HG03095 (cell line): ENCODE data around the gene SATB2.

ENCODE experiments used
- ATAC-seq: cut with Tn5 transposase; IDR thresholded peaks from one replicate; pipeline ENCODE4 v1.9.1; 2021; ENCODE audit warnings: moderate library complexity; ENCODE audit not compliant: unreplicated experiment

SATB2 gene

GRCh38 chr2:199452991-199453379, 4.8 kb downstream of the SATB2 start:
- ATAC-seq = no peak

- ATAC-seq = no peak
Observed at GRCh38 chr2:199452260-199452990, 5.3 kb downstream of the SATB2 start.

- no peak for ATAC-seq
Observed at GRCh38 chr2:199449956-199450355, 7.8 kb downstream of the SATB2 start.

- ATAC-seq = no peak
Observed at GRCh38 chr2:199449455-199449854, 8.3 kb downstream of the SATB2 start.

- ATAC-seq = no peak
Observed at GRCh38 chr2:199446996-199447576, 10.7 kb downstream of the SATB2 start.

GRCh38 chr2:199444749-199445148, 13.0 kb downstream of the SATB2 start:
- no peak for ATAC-seq

- ATAC-seq = no peak
Observed at GRCh38 chr2:199443589-199444130, 14.1 kb downstream of the SATB2 start.

GRCh38 chr2:199442173-199442572, 15.6 kb downstream of the SATB2 start:
- no peak for ATAC-seq

- ATAC-seq = no peak
Observed at GRCh38 chr2:199441759-199442158, 16.0 kb downstream of the SATB2 start.

GRCh38 chr2:199440118-199440517, 17.6 kb downstream of the SATB2 start:
- ATAC-seq = no peak

- ATAC-seq = no peak
Observed at GRCh38 chr2:199439542-199439941, 18.2 kb downstream of the SATB2 start.

GRCh38 chr2:199439066-199439465, 18.7 kb downstream of the SATB2 start:
- no peak for ATAC-seq

- ATAC-seq = no peak
Observed at GRCh38 chr2:199434555-199434954, 23.2 kb downstream of the SATB2 start.

- no peak for ATAC-seq
Observed at GRCh38 chr2:199433204-199433832, 24.4 kb downstream of the SATB2 start.

- no peak for ATAC-seq
Observed at GRCh38 chr2:199431746-199432213, 26.0 kb downstream of the SATB2 start.

GRCh38 chr2:199430214-199430613, 27.5 kb downstream of the SATB2 start:
- ATAC-seq = no peak

GRCh38 chr2:199428291-199428690, 29.4 kb downstream of the SATB2 start:
- no peak for ATAC-seq

- no peak for ATAC-seq
Observed at GRCh38 chr2:199424160-199424559, 33.6 kb downstream of the SATB2 start.

GRCh38 chr2:199419428-199419827, 38.3 kb downstream of the SATB2 start:
- ATAC-seq = no peak

GRCh38 chr2:199414465-199414864, 43.3 kb downstream of the SATB2 start:
- ATAC-seq = no peak

- ATAC-seq = no peak
Observed at GRCh38 chr2:199414001-199414400, 43.7 kb downstream of the SATB2 start.
